Transverse colon (tissue), 3 donors: ENCODE data around the gene HOXC13.

Experiments used
- CTCF ChIP-seq, 5 experiments: fragments of 200-600 bp in 3 of 5; fragments of 450-650 bp in 2 of 5; sonication (generic) in 3 of 5; IDR thresholded peaks; 1 replicate in 2 of 5; 2 replicates in 3 of 5; pipeline ENCODE4 v1.5.1; 2016 to 2017; ENCODE audit warnings: antibody characterized with exemption in 5 of 5, inconsistent platforms in 3 of 5, mild to moderate bottlenecking in 2 of 5, moderate library complexity in 1 of 5
- POLR2A ChIP-seq: fragments of 450-650 bp; IDR thresholded peaks from one replicate; pipeline ENCODE4 v1.6.1; 2016; ENCODE audit warnings: antibody characterized with exemption, mild to moderate bottlenecking, moderate library complexity

GRCh38 chr12:53994009-53994263, 55.3 kb downstream of the HOXC13 start:
- no peak for TF ChIP-seq POLR2A
- no peak for TF ChIP-seq CTCF (IDR thresholded peaks at IDR 0.05)
